Left cardiac atrium (tissue), 4 donors: Measurements from ENCODE around the gene MPV17. TPM values are rescaled to one million over a fixed set of nuclear protein-coding genes. Genes with fewer than 3 reads are reported as not detected.
"Not testable (repeated sequence)": the region's sequence is repeated elsewhere in the genome, so short reads cannot be mapped to it uniquely, and the experiment has no call there.

Experiments used
- ATAC-seq, 2 donors: fragments of 200-7000 bp; cut with Tn5 transposase; one replicate each; pipeline ENCODE4 v1.9.1; 2020; ENCODE audit warnings: mild to moderate bottlenecking in 2 of 2, moderate library complexity in 2 of 2
- DNase-seq: peaks from one replicate; pipeline ENCODE4 v3.0.0-alpha.2; 2020
- intact Hi-C, 2 donors: fragments of 100-400 bp; cut with DNase I; formaldehyde crosslinking; loops; one replicate each; pipeline versions ENCODE4 v1.14.1 to v1.15.1; 2022 to 2023
- total RNA-seq, 2 donors: library from RNA; stranded (reverse); fragmentation: NEBNext Ultra II Directional; extraction: Animal tissue kit (Norgen Biotek cat#: 25700); gene quantifications; one replicate each; pipeline ENCODE4 v1.2.1, GENCODE V29; 2021
- donor health status: DM: no; HTN: yes; CAD: no.
- donor health status: DM: no; HTN: yes; CAD: no; lungs with severe emphysema.
- donor health status: DM: yes; HTN: yes; CAD: no.
- donor health status: Dilated cardiomyopathy.

MPV17 gene
- total RNA-seq, 2 donors from 2014 or later = 52.7 to 60.9 TPM

- DNase-seq (no peak), ATAC-seq (no peak)
- intact Hi-C loops = no loop called here
Measured at GRCh38 chr2:27305516-27305915, 17.4 kb downstream of the MPV17 start.

DNA sequence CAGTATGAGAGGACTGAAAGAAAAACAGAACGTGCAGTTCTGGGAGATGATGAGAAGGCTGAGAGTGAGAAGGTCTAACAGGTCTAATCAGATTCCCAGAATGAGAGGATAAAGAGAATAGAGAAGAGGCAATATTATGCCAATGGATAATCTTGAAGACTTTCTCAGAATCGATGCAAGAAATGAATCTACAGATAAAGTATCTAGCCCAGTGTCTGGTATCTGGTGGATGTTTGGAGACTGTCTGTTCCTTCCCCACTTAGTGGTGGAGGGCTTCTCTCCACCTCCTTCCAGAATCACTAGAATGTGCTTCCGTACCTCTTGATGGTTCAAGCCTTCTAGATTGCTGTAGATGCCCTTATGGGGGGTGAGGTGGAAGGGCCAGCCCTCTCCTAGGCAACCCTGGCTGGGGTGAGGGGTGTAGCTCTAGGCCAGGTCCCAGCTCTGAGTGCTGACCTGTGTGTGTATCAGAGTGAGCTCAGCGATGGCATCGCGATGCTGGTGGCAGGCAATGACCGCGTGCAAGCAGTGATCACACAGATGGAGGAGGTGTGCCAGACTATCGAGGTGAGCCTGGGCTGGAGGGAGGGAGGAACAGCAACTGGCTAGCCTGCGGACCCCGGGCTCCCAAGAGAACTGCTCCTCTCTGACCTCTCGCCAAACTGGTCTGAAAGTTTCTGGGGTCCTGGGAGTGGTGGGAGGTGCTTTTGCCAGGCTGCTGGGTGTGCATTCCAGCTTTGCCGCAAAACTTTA is 18.2 kb downstream of the MPV17 start:
- intact Hi-C loops = no loop called here
- DNase-seq (no peak), ATAC-seq (no peak)

- intact Hi-C loops = loop anchor here in 1 of 2 donors (2.0 kb wide), 1 partner anchor 53 kb away; no protein-coding TSS in a partner anchor
- ATAC-seq (peak; percentile 53 to 65), DNase-seq (peak; percentile 40)
Measured at GRCh38 chr2:27303093-27304025, 19.5 kb downstream of the MPV17 start.

GRCh38 chr2:27300606-27301005 is 22.3 kb downstream of the MPV17 start:
- ATAC-seq, intact Hi-C loops: not testable (repeated sequence)

DNA sequence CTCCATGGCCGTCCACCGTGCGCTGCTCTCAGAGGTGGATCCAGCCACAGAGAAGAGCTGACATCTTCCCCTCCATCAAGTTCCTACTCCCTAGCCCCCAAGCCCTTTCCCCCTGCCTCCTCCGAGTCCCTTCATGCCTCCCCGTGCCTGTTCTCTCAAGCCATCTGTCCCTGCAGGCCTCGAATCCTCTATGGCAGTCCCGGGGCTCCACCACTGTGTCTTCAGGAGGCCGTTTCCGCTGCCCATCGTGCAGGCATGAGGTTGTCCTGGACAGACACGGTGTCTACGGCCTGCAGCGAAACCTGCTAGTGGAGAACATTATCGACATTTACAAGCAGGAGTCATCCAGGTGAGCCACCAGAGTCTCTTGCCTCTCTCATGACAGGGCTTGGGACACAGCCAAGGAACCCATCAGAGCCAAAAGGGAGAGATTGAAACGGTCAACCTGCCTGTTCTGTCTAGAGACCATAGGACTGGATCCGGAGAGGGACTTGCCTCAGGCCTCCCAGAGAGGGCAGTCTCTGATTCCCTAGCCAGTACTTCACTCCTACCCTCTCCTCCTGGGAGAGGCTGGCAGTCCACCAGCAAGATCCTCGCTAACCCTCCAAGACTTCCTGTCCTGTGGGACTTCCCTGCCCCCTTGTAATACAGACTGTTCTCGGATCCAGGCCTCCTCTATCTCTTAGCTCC is 24.4 kb downstream of the MPV17 start:
- intact Hi-C loops = loop anchor here in 1 of 2 donors (10.0 kb wide), 1 partner anchor 54 kb away; no protein-coding TSS in a partner anchor
- no peak for DNase-seq
- no peak for ATAC-seq

More at GRCh38 chr2:27300606-27301005, 22.3 kb downstream of the MPV17 start:
- DNase-seq = not testable (repeated sequence)

DNA sequence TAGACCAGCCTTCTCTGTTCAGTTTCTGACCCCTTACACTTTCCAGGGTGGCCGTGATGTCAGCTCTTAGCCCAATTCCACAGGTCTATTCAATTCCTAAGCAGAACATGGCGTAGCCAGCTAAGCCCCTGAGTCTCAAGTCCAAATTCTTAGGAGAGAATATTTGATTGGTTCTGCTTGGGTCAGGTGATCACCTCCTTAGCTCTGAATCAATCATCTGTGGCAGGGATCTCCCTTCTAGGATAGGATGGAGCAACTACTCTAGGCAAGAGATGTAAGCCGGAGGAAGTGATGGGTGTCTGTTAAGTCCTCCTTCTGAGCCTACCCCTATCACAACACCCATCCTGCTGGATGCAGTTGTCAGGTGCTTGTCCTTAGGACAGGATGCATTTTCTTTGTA is 25.7 kb downstream of the MPV17 start:
- DNase-seq (no peak), ATAC-seq (no peak)
- intact Hi-C loops = loop anchor here in 1 of 2 donors (10.0 kb wide), 1 partner anchor 52 kb away; no protein-coding TSS in a partner anchor

GRCh38 chr2:27296481-27296880 is 26.4 kb downstream of the MPV17 start:
- no peak for DNase-seq
- intact Hi-C loops = loop anchor here in 1 of 2 donors (10.0 kb wide), 1 partner anchor 52 kb away; no protein-coding TSS in a partner anchor
- no peak for ATAC-seq

DNA sequence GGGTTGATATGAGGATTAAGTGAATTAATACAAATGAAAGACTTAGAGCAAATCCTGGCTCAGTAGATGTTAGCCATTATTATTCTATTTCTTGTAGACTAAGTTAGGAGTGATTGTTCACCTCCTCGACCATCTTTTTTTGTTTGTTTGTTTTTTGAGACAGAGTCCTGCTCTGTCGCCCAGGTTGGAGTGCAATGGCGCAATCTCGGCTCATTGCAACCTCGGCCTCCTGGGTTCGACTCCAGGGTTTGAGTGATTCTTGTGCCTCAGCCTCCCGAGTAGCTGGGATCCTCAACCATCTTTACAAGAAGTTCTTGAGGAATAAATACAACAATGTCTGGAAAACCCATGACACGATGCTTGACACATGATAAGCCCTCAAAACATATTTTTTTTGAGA is 28.0 kb downstream of the MPV17 start:
- intact Hi-C loops = loop anchor here in 1 of 2 donors (10.0 kb wide), 1 partner anchor 50 kb away; no protein-coding TSS in a partner anchor
- ATAC-seq (no peak), DNase-seq (no peak)

GRCh38 chr2:27291865-27292264 is 31.0 kb downstream of the MPV17 start:
- ATAC-seq = peak; percentile 54 to 60
- DNase-seq = no peak
- intact Hi-C loops = loop anchor here in 1 of 2 donors (10.0 kb wide), 1 partner anchor 47 kb away; no protein-coding TSS in a partner anchor

GRCh38 chr2:27290549-27290948 is 32.3 kb downstream of the MPV17 start:
- no peak for DNase-seq
- intact Hi-C loops = loop anchor here in 1 of 2 donors (10.0 kb wide), 1 partner anchor 46 kb away; no protein-coding TSS in a partner anchor
- no peak for ATAC-seq

GRCh38 chr2:27288610-27289009 is 34.3 kb downstream of the MPV17 start:
- ATAC-seq = no peak
- DNase-seq = no peak
- intact Hi-C loops = loop anchor here in 1 of 2 donors (10.0 kb wide), 1 partner anchor 194 kb away; no protein-coding TSS in a partner anchor

- DNase-seq (no peak), ATAC-seq (no peak)
- intact Hi-C loops = loop anchor here in 1 of 2 donors (10.0 kb wide), 1 partner anchor 191 kb away; no protein-coding TSS in a partner anchor
Measured at GRCh38 chr2:27285481-27285880, 37.4 kb downstream of the MPV17 start.

DNA sequence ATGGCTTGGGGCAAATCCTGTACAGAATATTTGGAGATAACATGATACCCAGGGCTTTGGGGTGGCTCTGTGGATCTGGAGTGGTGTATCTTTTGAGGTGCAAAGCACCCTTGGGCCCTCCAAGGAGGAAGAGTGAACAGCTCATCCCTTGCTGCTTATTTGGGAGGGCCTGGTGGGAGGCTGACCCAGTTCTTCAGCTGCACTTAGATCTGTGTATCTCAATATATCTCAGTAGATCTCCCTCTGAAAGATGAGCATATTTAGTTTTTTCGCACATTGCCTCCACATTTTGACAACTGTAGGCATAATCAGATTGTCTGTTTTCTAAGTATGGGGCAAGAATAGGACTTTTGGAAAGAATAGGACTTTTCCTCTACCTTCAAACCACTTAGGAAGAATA is 37.9 kb downstream of the MPV17 start:
- intact Hi-C loops = loop anchor here in 1 of 2 donors (10.0 kb wide), 1 partner anchor 190 kb away; no protein-coding TSS in a partner anchor
- ATAC-seq = no peak

DNA sequence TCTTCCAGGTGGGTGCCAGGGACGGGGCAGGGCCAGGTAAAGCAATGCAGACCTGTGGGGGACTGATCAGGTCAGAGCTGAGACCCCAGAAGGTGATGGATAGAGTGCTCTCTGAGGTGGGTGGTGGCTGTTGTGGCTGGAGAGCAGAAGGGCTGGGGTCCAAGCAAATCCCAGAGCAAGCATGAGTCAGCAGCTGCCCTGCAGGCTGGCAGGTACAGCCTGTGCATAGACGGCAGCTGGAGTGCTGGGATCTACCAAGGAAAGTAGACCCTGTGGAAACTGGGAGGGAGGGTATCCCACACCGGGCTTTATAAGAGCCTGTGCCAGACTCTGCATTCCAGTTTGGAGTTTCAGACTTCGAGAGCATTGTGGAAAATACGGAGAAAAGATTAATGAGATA is 40.0 kb downstream of the MPV17 start:
- DNase-seq (peak; percentile 36), ATAC-seq (peak; percentile 62 to 83)
- intact Hi-C loops = loop anchor here in 1 of 2 donors (10.0 kb wide), 1 partner anchor 188 kb away; no protein-coding TSS in a partner anchor

More for the DNA sequence above, 37.9 kb downstream of the MPV17 start:
- DNase-seq = no peak

DNA sequence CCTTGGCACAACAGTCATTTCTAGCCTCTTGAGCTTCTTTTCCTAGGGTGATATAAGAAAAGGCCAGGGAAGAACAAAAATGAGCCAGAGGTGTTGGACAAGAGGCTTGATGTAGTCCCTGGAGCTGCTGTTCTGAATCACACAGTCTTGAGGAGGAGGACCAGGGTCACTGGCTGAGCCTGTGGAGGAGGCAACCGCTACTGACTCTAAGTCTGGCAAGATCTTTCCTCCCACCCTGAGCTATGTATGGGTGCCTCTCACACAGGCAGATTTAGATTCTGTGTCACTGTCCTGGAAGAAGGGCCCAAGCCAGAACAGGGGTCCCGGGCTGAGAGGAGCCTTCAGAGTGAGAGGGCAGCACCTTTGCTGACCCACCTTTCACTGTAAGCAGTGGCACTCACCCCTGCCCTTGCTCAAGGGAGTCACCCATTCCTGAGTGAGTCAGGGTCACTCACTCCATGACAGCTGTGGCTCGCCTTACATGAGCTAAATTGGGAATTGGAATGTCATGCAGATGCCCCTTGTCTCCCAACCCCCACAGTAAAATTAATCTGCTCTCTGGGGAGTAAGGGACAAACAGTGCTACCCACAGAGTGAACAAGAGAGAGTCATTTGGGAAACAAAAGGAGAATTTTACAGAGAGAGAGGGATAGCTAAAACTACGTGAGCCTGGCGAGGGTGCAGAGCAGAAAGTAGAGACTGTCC is 40.9 kb downstream of the MPV17 start, which contains the start of gene TRIM54:
Gene TRIM54 (plus strand): TSS at position 575 of the 705 bp plus-strand sequence. CDS start 303 bp downstream, outside the sequence.
- DNase-seq = no peak
- intact Hi-C loops = loop anchor here in 1 of 2 donors (10.0 kb wide), 1 partner anchor 187 kb away; no protein-coding TSS in a partner anchor
- peak; percentile 84 to 89 for ATAC-seq

DNA sequence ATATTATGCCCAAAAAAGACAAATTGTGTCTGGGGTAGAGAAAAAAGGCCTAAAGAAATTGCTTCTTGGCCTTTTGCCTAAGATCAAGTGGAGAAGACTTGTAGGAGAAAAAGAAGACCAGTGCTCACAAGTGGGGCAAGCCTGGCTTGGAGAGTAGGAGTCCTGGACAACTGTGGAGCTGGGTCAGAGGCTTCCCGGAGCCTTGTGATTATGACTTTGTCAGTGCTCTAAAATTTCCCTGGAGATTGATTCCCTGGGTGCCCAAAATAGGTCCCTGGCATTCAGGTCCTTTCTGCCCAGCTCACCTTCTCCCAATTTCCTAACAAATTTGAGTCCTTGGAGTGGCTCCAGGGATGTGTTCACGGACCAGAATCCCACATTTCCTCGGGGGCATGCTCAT is 41.5 kb downstream of the MPV17 start:
- ATAC-seq (no peak), DNase-seq (no peak)
- intact Hi-C loops = loop anchor here in 1 of 2 donors (10.0 kb wide), 1 partner anchor 187 kb away; no protein-coding TSS in a partner anchor

GRCh38 chr2:27280826-27281225 is 42.1 kb downstream of the MPV17 start:
- intact Hi-C loops = loop anchor here in 1 of 2 donors (10.0 kb wide), 1 partner anchor 186 kb away; no protein-coding TSS in a partner anchor
- ATAC-seq (no peak), DNase-seq (no peak)
